ENCODE results near the gene ENTPD1.

- TF ChIP-seq MYC (IDR thresholded peaks at IDR 0.05; ENCODE audit: borderline replicate concordance, low read length) = no peak
- TF ChIP-seq EP300 (IDR thresholded peaks at IDR 0.05) = no peak
- TF ChIP-seq, protein P1, sequence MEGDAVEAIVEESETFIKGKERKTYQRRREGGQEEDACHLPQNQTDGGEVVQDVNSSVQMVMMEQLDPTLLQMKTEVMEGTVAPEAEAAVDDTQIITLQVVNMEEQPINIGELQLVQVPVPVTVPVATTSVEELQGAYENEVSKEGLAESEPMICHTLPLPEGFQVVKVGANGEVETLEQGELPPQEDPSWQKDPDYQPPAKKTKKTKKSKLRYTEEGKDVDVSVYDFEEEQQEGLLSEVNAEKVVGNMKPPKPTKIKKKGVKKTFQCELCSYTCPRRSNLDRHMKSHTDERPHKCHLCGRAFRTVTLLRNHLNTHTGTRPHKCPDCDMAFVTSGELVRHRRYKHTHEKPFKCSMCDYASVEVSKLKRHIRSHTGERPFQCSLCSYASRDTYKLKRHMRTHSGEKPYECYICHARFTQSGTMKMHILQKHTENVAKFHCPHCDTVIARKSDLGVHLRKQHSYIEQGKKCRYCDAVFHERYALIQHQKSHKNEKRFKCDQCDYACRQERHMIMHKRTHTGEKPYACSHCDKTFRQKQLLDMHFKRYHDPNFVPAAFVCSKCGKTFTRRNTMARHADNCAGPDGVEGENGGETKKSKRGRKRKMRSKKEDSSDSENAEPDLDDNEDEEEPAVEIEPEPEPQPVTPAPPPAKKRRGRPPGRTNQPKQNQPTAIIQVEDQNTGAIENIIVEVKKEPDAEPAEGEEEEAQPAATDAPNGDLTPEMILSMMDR (IDR thresholded peaks at IDR 0.05) = no peak
- no peak for TF ChIP-seq RNF2 (IDR thresholded peaks at IDR 0.05; ENCODE audit: borderline replicate concordance, low read depth)
- no peak for TF ChIP-seq CBX2 (IDR thresholded peaks at IDR 0.05; ENCODE audit: borderline replicate concordance, low read depth)
- no peak for TF ChIP-seq RFX5 (IDR thresholded peaks at IDR 0.05)
- TF ChIP-seq SMC3 (IDR thresholded peaks at IDR 0.05) = no peak
- no peak for TF ChIP-seq MAX (IDR thresholded peaks at IDR 0.05)
Measured at GRCh38 chr10:95837783-95838182, 81.8 kb downstream of the ENTPD1 start.
